ENCODE data around the gene CEP112. TPM values are rescaled to one million over a fixed set of nuclear protein-coding genes. Genes with fewer than 3 reads are reported as not detected.

Gene CEP112
- total and polyA plus RNA-seq, 2 of the 8 experiments (the other 6 are each of a cell fraction or from before 2014, with no cell fraction given): 0.62 to 3.1 TPM

- no peak for TF ChIP-seq ZNF274 (IDR thresholded peaks at IDR 0.05; ENCODE audit: borderline replicate concordance, extremely low read depth, low read length)
These were observed 464.7 kb downstream of the CEP112 start (continued) for GRCh38 chr17:65727246-65727645.

Data from H1 (cell line).